Right renal cortex interstitium (tissue), 3 donors: ENCODE measurements around the gene SKAP1. TPM values are rescaled to one million over a fixed set of nuclear protein-coding genes. Genes with fewer than 3 reads are reported as not detected.
"Not testable (repeated sequence)": the region's sequence is repeated elsewhere in the genome, so short reads cannot be mapped to it uniquely, and the experiment has no call there.

Experiments used
- DNase-seq, 3 donors: peaks; one replicate each; pipeline ENCODE4 v3.0.0-alpha.2; 2013; ENCODE audit warnings: low read depth in 3 of 3, low spot score in 2 of 3
- polyA plus RNA-seq, 3 donors: library from polyadenylated mRNA; unstranded; fragments of 120-200 nt; gene quantifications; one replicate each; pipeline ENCODE4 v1.2.1, GENCODE V29; 2013; ENCODE audit not compliant: insufficient read length in 3 of 3

SKAP1 gene
- polyA plus RNA-seq, 3 donors = 12.0 to 13.6 (median 13.0) TPM

DNA sequence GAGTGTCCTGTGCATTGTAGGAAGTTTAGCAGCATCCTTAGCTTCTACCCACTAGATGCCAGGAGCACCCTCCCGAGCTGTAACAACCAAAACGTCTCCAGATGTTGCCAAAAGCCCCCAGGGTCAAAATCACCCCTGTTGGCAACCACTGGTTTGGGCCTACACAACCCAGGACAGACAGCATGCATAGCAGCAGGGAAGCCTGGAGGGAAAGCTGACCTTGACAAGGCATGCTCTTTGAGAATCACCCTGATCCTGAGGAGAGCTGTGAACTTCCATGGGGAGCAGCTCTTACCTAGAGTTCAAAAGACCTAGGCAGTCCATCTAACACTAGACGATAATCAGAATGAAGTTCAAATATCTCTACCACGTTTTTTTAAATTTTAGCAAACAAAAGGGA, 9.2 kb downstream of the SKAP1 start:
- DNase-seq = no peak

DNA sequence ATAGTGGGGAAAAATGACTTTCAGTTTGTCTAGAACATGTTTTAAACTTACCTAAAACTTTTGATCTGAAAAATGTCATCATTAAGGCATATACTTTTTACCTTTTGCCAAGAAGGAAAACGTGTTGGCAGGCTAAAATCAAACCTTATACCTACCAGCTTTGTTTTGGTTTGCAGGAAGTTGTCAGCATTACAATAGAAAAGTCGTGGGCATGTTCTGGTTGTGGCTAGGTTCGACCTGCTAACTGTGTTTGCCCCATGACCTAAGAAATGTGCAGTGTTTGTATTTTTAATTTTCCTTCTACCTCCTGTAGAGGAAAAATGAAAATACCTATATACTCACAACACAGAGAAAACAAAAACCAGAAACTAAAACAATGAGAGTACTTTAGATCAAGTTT, 13.0 kb downstream of the SKAP1 start:
- DNase-seq = no peak

GRCh38 chr17:48413613-48414405, 16.2 kb downstream of the SKAP1 start:
- no peak for DNase-seq

- DNase-seq = no peak
These were observed 17.2 kb downstream of the SKAP1 start for GRCh38 chr17:48412841-48413240.

DNA sequence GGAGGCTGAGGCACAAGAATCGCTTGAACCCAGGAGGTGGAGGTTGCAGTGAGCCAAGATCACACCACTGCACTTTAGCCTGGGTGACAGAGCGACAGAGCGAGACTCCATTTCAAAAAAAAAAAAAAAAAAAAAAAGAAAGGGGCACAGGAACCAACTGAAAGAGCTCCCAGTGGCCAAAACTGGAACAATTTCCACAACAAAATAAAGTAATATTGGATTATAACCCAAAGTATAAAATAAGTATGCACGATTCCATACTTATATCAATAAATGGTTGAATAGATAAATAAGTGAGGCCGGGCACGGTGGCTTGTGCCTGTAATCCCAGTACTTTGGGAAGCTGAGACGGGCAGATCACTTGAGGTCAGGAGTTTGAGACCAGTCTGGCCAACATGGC, 19.2 kb downstream of the SKAP1 start:
- not testable (repeated sequence) for DNase-seq

DNA sequence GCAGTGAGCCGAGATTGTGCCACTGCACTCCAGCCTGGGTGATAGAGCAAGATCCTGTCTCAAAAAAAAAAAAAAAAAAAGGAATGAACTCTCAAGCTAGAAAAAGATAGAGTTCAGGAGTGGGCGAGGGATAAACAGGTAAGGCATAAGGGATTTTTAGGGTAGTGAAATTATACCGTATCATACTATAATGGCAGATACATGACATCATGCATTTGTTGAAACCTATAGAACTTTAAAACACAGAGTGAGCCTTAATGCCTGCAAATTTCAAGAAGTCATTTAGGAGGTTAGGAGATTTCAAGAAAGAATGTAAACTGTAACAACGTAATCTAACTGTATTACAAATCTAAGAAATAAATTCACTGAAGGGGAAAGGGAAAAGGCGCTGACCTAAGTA, 20.4 kb downstream of the SKAP1 start:
- no peak for DNase-seq

GRCh38 chr17:48406936-48407567, 23.0 kb downstream of the SKAP1 start:
- DNase-seq = no peak

DNA sequence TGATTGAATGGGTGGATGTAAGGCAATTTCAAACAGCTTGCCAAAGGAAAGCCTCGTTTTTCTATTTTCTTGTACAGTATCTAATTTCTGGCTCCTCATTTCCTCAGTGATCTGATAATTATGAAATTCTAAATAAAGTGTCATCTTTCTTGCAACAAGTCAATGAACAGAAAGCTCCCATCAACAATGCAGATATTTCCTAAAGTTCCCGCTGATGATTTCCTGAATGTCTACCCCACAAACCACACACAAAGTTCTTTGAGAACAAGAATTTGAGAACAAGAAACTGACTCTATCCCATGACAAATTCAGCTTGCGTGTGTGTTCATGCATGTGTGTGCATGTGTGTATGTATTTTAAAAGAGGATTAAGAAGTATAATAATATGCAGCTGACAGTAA, 35.2 kb downstream of the SKAP1 start:
- no peak for DNase-seq

DNA sequence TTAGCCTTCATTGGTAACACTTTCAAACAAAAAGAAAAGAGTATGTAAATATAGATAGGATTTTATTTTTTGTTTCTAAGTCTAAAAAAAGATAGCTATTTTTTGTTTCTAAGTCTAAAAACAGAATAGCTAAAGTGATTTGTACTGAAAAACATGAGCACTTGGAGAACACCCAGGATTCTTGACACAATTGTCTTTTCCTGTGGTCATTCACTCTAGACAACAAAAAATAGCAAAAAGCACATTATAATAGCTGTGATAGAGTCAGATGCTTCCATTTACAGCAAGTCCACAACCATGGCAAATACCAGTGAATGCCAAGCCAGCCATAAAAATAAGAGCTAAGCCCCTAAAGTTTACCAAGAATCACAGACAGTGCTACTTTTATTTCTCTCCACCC, 36.7 kb downstream of the SKAP1 start:
- no peak for DNase-seq

DNA sequence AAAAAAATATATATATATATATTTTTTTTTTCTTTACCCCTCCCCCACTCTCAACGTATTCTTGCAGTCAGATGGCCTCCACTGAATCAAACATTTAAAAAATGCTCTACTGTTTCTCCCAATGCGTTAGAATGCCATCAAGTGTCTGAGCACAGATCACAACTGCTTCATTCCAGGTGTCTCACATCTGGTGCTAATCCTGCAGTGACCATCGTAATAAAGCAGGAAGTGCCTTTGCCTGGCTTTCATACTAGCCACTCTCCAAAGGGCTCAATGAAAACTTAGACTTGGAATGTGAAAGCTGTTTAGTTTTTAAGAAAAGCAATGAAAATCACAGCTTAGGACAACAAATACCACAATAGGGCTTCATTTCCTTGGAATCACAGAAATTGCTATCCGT, 37.2 kb downstream of the SKAP1 start:
- DNase-seq = no peak

GRCh38 chr17:48391444-48391843, 38.6 kb downstream of the SKAP1 start:
- no peak for DNase-seq

DNA sequence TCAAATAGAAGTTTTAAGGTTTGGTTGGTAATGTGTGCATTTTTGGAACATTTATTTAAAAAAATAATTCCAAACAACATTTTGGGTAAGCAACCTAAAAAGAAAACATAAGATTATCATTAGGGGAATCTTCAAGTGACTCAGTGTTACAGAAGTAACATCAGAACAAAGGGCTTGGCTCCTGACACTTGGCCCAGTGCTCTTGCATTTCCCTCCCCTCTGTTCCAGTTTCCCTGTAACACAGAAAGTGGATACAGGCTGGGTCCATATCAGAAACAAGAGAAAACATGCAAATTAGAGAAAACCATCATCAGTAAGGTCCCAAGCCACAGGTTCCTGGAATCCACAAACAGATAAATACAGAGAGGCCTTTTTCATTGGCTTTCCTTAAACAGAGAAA, 40.1 kb downstream of the SKAP1 start:
- DNase-seq = no peak

DNA sequence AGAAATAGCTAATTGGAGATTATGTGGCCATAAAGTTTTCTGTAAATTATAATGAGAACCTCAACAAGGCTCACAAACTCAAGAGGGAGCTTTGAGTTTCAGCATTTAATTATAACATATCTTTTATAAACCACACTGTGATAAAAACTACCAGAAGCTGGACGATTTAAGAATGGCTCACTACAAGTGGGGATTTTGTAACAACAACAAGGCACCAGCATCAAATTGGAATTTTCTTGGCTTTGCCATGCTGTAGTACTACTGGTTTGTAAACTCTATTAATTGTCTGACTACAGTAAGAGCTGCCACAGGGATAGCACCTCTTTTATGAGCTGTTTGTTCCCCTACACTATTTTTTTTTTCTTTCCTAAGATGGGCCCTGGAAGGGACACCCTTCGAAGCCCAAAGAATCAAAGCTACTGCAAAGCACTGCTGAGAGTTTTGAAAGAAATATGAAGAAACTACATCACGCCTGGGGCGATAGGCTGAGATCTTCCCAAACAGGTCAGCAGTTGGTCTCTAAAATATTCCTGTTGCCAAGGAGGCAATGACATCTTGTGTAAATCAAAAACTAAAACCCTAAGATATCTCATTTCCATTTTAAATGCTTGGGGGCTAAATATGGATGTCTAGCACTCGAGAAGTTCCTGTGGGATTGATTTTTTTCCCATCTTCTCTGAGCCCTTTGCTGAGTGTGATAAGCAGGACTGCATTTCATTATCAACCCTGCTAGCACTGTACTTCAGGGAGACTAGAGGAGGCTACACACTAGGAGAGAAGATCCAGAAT, 40.9 kb downstream of the SKAP1 start:
- DNase-seq = no peak

GRCh38 chr17:48386826-48387225, 43.2 kb downstream of the SKAP1 start:
- no peak for DNase-seq

GRCh38 chr17:48385319-48385718, 44.7 kb downstream of the SKAP1 start:
- no peak for DNase-seq

DNA sequence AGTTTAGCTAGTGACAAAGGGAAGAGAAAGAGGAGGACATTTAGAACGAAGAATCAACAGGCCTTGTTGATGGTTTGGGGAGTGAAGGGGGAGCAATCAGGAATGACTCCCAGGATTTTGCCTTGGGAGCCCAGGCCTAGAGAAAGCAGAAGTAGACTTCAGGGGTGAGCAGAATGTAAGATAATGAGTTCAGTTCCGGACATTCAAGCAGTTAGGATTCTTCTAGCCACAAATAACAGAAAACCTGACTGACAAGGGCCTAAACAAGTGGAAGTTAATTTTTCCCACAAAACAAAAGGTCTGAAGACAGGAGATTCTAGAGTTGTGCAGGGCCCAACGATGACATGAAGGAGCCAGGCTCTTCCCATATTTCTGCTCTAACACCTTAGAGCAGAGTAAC, 45.9 kb downstream of the SKAP1 start:
- no peak for DNase-seq

DNA sequence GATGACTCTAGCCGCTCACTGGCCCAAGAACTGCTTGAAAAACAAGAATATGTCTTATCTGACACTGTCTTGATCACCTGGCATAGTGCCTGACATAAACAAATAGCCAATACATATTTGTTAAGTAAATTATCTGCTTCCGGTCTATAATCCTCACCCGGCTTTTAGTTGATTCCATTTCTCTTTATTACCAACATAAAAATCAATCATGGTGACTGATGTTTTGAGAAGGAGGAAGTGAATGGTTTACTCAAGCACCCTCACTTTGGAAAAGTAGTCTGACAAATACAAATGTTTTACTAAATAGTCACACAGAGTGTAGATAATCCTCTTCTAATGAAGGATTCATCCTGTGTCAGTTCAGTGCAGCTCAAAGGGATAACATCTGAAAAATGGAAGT, 47.0 kb downstream of the SKAP1 start:
- no peak for DNase-seq

DNA sequence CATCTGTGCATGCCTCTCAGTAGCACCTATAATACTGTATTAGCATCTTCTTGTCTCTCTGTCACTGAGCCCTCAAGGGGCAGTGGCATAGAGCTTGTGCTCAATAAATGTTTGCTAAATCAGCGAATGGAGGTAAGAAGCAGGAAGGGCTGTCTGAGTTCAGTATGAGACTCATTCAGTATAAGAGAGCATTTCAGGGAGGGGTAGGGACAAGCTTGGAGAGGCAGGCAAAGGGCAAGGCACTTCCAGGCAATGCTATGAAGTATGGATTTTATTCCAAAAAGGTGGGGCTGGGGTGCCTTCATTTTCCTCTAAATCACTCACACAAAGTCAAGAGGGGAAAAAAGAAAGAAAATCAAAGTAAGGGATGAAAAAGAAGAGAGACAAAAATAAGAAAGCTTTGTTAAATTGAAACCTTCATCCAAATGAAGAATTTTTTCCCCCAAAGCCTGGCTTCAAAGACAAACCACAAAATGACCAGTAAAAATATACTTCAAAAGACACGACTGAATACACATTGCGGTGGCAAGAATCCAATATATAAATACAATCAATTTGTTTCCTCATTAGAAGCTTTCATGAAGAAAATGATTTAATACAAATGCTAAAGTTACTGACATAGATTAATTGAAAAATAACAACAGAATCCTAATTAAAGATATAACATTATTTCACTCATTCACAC, 51.2 kb downstream of the SKAP1 start:
- DNase-seq = no peak

GRCh38 chr17:48378238-48378637, 51.8 kb downstream of the SKAP1 start:
- DNase-seq = no peak

DNA sequence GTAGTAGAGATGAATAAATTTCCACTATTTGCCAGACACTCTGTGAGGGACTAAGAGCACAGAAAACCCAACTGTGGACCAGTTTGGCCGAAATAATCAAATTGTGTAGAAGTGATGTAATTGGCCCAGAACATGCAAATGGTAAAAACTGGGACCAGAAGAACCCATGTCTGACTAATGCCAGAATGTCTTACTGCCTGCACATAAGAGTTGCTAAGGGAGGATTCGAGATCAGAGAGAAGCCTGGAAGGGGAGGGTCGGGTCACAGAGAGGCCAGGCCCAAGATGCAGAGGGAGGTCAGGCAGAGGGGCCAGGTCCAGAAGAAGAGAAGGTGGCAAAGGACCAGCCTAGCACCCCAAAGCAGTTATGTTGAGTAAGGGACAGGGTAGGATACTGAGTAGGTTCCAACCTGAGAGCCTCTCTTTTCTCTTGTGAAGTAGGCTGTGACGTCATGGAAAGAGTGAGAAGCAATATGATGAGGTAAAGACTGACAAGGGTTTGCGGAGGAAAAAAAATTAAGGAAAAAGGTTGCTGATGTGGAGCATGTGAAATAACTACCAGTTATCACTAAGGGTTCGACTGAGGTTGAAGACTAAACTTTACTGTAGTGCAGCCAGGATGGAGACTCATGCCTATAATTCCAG, 53.2 kb downstream of the SKAP1 start:
- DNase-seq = no peak

GRCh38 chr17:48375356-48375755, 54.7 kb downstream of the SKAP1 start:
- no peak for DNase-seq
